A673 (cell line): ENCODE measurements around the gene CCDC85C.

ENCODE experiments used
- EZH2 ChIP-seq: fragments of 200-600 bp; sonication (generic); IDR thresholded peaks from 2 replicates; pipeline ENCODE4 v1.6.1; 2017; ENCODE audit warnings: borderline replicate concordance, low read depth, mild to moderate bottlenecking, mixed read lengths, antibody characterized with exemption, low read length; ENCODE audit not compliant: poor library complexity, severe bottlenecking
- TF ChIP-seq, protein P1 (sequence below): fragments of 300-800, 200-600 bp; sonication (generic); conservative IDR thresholded peaks from 2 replicates; pipeline ENCODE4 v1.5.1; 2017; ENCODE audit warnings: low read depth, mild to moderate bottlenecking, antibody characterized with exemption, low read length, moderate library complexity, mixed read lengths

DNA sequence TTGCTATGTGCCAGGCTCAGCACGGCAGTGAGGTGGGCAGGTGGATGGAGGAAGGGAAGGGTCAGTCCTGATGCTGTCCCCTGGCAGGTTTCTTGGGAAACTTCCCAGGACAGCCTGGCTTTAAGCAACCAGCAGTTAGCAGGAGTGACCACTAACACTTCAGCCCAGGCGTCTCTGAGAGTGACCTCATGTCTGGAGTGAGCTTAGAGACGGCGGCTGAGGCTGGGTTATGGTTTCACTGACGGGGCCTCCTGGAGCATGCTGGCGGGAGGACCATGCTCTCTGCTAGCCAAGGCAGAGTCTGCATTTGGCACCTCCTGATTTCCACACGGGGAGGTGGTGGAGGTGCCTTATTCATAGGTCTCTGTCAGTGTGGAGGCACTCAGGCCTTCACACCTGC is 43.4 kb upstream of the CCDC85C start:
- TF ChIP-seq, protein P1, sequence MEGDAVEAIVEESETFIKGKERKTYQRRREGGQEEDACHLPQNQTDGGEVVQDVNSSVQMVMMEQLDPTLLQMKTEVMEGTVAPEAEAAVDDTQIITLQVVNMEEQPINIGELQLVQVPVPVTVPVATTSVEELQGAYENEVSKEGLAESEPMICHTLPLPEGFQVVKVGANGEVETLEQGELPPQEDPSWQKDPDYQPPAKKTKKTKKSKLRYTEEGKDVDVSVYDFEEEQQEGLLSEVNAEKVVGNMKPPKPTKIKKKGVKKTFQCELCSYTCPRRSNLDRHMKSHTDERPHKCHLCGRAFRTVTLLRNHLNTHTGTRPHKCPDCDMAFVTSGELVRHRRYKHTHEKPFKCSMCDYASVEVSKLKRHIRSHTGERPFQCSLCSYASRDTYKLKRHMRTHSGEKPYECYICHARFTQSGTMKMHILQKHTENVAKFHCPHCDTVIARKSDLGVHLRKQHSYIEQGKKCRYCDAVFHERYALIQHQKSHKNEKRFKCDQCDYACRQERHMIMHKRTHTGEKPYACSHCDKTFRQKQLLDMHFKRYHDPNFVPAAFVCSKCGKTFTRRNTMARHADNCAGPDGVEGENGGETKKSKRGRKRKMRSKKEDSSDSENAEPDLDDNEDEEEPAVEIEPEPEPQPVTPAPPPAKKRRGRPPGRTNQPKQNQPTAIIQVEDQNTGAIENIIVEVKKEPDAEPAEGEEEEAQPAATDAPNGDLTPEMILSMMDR = no peak
- no peak for TF ChIP-seq EZH2
